ENCODE data around the gene WDR81.
A peak's percentile ranks its signal among the peaks of the same experiment; 100 is the strongest.
"Not testable (repeated sequence)": the region's sequence is repeated elsewhere in the genome, so short reads cannot be mapped to it uniquely, and the experiment has no call there.

Gene WDR81

DNA sequence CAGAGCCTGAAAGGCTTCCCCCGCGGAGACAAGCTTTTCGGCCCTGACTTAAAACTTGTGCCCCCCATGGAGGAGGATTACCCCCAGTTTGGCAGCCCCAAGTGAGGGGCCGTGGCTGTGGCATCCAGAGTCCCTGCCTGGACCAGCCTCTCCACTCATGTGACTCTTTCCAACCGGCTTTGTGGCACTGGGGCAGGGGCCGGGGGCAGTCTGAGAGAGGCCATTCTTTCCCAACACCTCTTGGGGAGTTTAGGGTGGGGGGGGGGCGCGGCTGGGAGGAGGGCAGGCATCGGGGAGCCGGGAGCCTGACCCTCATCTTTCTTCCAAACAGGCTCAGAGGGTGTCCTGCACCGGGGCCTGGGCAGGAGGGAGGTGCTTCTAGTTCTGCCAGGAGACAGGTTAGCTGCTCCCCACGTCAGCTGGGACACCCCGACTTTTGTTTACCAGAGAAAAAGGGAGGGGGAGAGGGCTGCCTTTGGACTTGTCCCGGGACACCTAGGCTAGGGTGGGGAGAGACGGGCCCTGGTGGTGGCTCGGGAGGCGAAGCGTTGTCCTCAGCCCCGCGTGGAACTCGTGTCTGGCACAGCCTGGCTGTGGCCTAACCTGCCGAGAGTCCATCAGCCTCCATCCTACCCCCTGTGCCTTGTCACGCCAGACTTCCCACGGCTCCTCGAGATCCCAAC, 30.1 kb downstream of the WDR81 start:
- DNase-seq (ENCODE audit: low read depth) = no peak

DNA sequence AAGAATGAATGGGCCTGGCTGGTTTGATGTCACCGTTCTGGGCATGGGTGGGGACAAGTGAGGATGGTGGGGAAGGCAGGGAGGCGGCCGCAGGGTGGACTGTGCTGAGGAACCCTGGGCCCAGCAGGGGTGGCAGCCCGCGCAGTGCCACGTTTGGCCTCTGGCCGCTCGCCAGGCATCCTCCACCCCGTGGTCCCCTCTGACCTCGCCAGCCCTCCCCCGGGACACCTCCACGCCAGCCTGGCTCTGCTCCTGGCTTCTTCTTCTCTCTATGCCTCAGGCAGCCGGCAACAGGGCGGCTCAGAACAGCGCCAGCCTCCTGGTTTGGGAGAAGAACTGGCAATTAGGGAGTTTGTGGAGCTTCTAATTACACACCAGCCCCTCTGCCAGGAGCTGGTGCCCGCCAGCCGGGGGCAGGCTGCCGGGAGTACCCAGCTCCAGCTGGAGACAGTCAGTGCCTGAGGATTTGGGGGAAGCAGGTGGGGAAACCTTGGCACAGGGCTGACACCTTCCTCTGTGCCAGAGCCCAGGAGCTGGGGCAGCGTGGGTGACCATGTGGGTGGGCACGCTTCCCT, 30.8 kb downstream of the WDR81 start:
- DNase-seq (ENCODE audit: low read depth) = no peak

- no peak for DNase-seq (ENCODE audit: low read depth)
These were observed 31.3 kb downstream of the WDR81 start for GRCh38 chr17:1755827-1756262.

GRCh38 chr17:1758807-1759206, 34.3 kb downstream of the WDR81 start:
- DNase-seq (ENCODE audit: low read depth) = no peak

- DNase-seq (ENCODE audit: low read depth) = no peak
These were observed 35.0 kb downstream of the WDR81 start for GRCh38 chr17:1759529-1759928.

- DNase-seq (ENCODE audit: low read depth) = peak; percentile 23
These were observed 37.9 kb downstream of the WDR81 start for GRCh38 chr17:1762233-1762900.

- peak; percentile 84 for DNase-seq (ENCODE audit: low read depth)
These were observed 38.7 kb downstream of the WDR81 start for GRCh38 chr17:1762901-1763898.

- peak; percentile 85 for DNase-seq (ENCODE audit: low read depth)
These were observed 39.8 kb downstream of the WDR81 start for GRCh38 chr17:1764284-1764683.

DNA sequence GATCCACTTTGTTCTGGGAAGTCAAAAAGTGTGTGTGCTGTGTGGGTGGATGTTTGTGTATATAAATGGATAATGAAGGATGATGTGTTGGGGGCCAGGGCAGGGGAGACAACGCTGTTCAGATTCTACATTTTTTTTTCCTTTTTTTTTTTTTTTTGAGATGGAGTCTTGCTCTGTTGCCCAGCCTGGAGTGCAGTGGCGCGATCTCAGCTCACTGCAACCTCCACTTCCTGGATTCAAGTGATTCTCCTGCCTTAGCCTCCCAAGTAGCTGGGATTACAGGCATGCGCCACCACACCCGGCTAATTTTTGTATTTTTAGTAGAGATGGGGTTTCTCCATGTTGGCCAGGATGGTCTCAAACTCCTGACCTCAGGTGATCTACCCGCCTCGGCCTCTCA, 40.2 kb downstream of the WDR81 start:
- not testable (repeated sequence) for DNase-seq (ENCODE audit: low read depth)

DNA sequence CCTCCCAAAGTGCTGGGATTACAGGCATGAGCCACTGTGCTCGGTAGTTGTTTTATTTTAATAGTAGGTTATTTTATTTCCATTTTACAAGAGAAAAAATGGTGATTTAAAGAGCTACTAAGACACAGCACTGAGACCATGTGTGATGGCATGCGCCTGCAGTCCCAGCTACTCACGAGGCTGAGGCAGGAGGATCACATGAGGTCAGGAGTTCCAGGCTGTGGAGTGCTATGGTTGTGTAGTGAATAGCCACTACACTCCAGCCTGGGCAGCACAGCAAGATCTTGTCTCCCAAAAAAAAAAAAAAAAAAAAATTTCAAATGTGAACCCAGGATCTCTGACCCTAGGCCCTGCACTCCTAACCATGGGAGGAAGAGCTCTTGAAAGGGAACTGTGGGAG, 41.1 kb downstream of the WDR81 start:
- DNase-seq (ENCODE audit: low read depth) = no peak

- no peak for DNase-seq (ENCODE audit: low read depth)
These were observed 42.1 kb downstream of the WDR81 start for GRCh38 chr17:1766382-1767135.

DNA sequence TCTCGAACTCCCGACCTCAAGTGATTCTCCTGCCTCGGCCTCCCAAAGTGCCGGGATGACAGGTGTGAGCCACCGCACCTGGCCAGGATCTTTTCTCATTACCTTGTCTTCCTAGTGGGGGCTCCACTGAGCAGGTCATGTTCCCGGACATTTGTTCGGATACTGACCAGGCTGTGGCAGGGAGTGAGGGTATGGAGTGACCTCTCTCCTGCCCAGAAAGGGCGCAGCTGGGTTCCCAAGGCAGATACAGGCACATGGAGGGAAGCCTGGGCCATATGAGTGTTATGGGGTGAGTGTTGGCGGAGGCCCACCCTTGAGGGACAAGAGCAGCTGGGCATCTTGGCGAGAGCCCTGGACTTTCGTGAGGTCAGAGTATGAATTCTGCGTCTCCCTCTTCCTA, 42.9 kb downstream of the WDR81 start:
- no peak for DNase-seq (ENCODE audit: low read depth)

DNA sequence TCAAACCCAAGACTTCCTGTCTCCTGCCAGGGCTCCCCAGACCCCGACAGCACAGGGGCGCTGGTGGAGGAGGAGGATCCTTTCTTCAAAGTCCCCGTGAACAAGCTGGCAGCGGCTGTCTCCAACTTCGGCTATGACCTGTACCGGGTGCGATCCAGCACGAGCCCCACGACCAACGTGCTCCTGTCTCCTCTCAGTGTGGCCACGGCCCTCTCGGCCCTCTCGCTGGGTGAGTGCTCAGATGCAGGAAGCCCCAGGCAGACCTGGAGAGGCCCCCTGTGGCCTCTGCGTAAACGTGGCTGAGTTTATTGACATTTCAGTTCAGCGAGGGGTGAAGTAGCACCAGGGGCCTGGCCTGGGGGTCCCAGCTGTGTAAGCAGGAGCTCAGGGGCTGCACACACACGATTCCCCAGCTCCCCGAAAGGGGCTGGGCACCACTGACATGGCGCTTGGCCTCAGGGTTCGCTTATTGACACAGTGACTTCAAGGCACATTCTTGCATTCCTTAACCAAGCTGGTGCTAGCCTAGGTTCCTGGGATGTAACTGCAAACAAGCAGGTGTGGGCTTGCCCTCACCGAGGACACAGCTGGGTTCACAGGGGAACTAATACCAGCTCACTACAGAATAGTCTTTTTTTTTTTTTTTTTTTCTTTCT, 45.4 kb downstream of the WDR81 start:
- no peak for DNase-seq (ENCODE audit: low read depth)

DNA sequence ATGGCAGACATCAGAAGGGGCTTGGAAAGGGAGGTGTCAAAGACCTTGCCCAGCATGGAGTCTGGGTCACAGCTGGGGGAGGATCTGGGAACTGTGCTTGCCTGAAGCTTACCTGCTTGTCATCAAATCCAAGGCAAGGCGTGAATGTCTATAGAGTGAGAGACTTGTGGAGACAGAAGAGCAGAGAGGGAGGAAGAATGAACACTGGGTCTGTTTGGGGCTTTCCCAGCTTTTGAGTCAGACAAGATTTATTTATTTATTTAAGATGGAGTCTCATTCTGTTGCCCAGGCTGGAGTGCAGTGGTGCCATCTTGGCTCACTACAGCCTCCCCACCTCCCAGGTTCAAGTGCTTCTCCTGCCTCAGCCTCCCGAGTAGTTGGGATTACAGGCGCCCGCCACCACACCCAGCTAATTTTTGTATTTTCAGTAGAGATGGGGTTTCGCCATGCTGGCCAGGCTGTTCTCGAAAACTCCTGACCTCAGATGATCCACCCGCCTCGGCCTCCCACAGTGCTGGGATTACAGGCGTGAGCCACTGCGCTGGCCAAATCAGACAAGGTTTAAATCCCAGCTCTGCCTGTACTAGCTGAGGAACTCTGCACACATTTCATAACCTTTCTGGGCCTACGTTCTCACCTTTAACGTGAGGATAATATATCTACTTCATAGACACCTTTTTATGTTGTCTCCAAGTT, 48.6 kb downstream of the WDR81 start:
- not testable (repeated sequence) for DNase-seq (ENCODE audit: low read depth)

GRCh38 chr17:1773696-1774181, 49.2 kb downstream of the WDR81 start:
- no peak for DNase-seq (ENCODE audit: low read depth)

GRCh38 chr17:1774390-1775176, 50.1 kb downstream of the WDR81 start:
- no peak for DNase-seq (ENCODE audit: low read depth)

GRCh38 chr17:1776328-1776727, 51.8 kb downstream of the WDR81 start:
- DNase-seq (ENCODE audit: low read depth) = no peak

GRCh38 chr17:1776857-1777256, 52.4 kb downstream of the WDR81 start:
- no peak for DNase-seq (ENCODE audit: low read depth)

DNA sequence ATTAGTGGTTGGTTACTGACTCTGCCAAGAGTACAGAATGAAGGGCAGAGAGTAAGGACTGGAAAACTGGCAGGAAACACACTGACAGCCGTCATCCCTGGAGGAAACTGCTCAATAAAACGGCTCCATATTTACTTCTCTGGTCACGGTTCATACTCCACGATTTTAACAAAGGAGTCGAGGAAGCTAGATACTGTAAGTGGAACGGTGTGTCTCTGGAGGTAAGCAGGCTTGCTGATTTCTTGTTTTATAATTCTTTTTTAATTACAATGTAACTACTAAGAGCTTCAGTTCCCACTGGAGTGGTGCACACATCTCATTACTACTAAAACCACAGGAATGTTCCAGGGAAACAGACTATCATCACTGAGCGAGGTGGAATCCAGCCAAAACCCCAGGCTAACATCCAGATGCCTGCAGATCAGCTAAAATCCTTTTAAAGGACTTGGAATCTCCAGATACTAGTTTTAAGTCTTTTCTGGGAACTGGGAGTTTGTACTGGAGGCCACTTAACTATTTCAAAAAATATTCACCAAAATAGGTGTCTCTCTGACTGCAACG, 55.1 kb downstream of the WDR81 start:
- peak; percentile 96 for DNase-seq (ENCODE audit: low read depth)

All from fibroblast of gingiva (primary cell).